ENCODE results near the gene FGF18.

- TF ChIP-seq, protein P1, sequence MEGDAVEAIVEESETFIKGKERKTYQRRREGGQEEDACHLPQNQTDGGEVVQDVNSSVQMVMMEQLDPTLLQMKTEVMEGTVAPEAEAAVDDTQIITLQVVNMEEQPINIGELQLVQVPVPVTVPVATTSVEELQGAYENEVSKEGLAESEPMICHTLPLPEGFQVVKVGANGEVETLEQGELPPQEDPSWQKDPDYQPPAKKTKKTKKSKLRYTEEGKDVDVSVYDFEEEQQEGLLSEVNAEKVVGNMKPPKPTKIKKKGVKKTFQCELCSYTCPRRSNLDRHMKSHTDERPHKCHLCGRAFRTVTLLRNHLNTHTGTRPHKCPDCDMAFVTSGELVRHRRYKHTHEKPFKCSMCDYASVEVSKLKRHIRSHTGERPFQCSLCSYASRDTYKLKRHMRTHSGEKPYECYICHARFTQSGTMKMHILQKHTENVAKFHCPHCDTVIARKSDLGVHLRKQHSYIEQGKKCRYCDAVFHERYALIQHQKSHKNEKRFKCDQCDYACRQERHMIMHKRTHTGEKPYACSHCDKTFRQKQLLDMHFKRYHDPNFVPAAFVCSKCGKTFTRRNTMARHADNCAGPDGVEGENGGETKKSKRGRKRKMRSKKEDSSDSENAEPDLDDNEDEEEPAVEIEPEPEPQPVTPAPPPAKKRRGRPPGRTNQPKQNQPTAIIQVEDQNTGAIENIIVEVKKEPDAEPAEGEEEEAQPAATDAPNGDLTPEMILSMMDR (IDR thresholded peaks at IDR 0.05), result no peak
- TF ChIP-seq POLR2A (IDR thresholded peaks at IDR 0.05), result no peak
Measured at GRCh38 chr5:171445644-171446516, 26.4 kb downstream of the FGF18 start.
